HG03064 (cell line): ENCODE measurements around the gene AUTS2.

Source experiments
- ATAC-seq: cut with Tn5 transposase; IDR thresholded peaks from one replicate; pipeline ENCODE4 v1.9.1; 2021; ENCODE audit warnings: low read depth; ENCODE audit not compliant: unreplicated experiment

The AUTS2 gene

GRCh38 chr7:70006261-70006920 is 408.1 kb downstream of the AUTS2 start:
- ATAC-seq, result no peak

GRCh38 chr7:70008466-70008865 is 410.2 kb downstream of the AUTS2 start:
- ATAC-seq, result no peak

GRCh38 chr7:70014472-70015177 is 416.4 kb downstream of the AUTS2 start:
- no peak for ATAC-seq

- ATAC-seq, result no peak
Observed at GRCh38 chr7:70015353-70015752, 417.1 kb downstream of the AUTS2 start.

GRCh38 chr7:70016044-70016770 is 417.9 kb downstream of the AUTS2 start:
- ATAC-seq, result no peak

GRCh38 chr7:70017357-70017756 is 419.1 kb downstream of the AUTS2 start:
- no peak for ATAC-seq

- ATAC-seq, result no peak
Observed at GRCh38 chr7:70018700-70019099, 420.4 kb downstream of the AUTS2 start.

- no peak for ATAC-seq
Observed at GRCh38 chr7:70027867-70028266, 429.6 kb downstream of the AUTS2 start.

- ATAC-seq, result no peak
Observed at GRCh38 chr7:70028620-70029019, 430.3 kb downstream of the AUTS2 start.

GRCh38 chr7:70029993-70030392 is 431.7 kb downstream of the AUTS2 start:
- no peak for ATAC-seq

GRCh38 chr7:70030745-70031144 is 432.5 kb downstream of the AUTS2 start:
- ATAC-seq, result no peak

- no peak for ATAC-seq
Observed at GRCh38 chr7:70031245-70031644, 433.0 kb downstream of the AUTS2 start.

- ATAC-seq, result no peak
Observed at GRCh38 chr7:70032649-70033048, 434.4 kb downstream of the AUTS2 start.

- no peak for ATAC-seq
Observed at GRCh38 chr7:70033226-70033625, 435.0 kb downstream of the AUTS2 start.

- no peak for ATAC-seq
Observed at GRCh38 chr7:70034999-70035398, 436.7 kb downstream of the AUTS2 start.

- ATAC-seq, result no peak
Observed at GRCh38 chr7:70035519-70035918, 437.2 kb downstream of the AUTS2 start.

GRCh38 chr7:70035955-70036354 is 437.7 kb downstream of the AUTS2 start:
- no peak for ATAC-seq

- no peak for ATAC-seq
Observed at GRCh38 chr7:70036695-70037094, 438.4 kb downstream of the AUTS2 start.

GRCh38 chr7:70037171-70037933 is 439.1 kb downstream of the AUTS2 start:
- no peak for ATAC-seq

GRCh38 chr7:70040051-70040450 is 441.8 kb downstream of the AUTS2 start:
- no peak for ATAC-seq
